ENCODE measurements around the gene SEC16B.
A peak's percentile ranks its signal among the peaks of the same experiment; 100 is the strongest.

SEC16B gene

GRCh38 chr1:177937931-177938330, 31.9 kb downstream of the SEC16B start:
- no peak for DNase-seq (ENCODE audit: low spot score)

GRCh38 chr1:177937174-177937770, 32.6 kb downstream of the SEC16B start:
- DNase-seq (ENCODE audit: low spot score): no peak

GRCh38 chr1:177935638-177936415, 34.0 kb downstream of the SEC16B start:
- DNase-seq (ENCODE audit: low spot score): no peak

GRCh38 chr1:177934927-177935326, 34.9 kb downstream of the SEC16B start:
- no peak for DNase-seq (ENCODE audit: low spot score)

- no peak for DNase-seq (ENCODE audit: low spot score)
Measured at GRCh38 chr1:177934461-177934860, 35.4 kb downstream of the SEC16B start.

GRCh38 chr1:177933881-177934280, 36.0 kb downstream of the SEC16B start:
- DNase-seq (ENCODE audit: low spot score): no peak

- DNase-seq (ENCODE audit: low spot score): no peak
Measured at GRCh38 chr1:177932123-177932522, 37.7 kb downstream of the SEC16B start.

GRCh38 chr1:177928952-177929351, 40.9 kb downstream of the SEC16B start:
- no peak for DNase-seq (ENCODE audit: low spot score)

- peak; percentile 39 for DNase-seq (ENCODE audit: low spot score)
Measured at GRCh38 chr1:177928194-177928593, 41.7 kb downstream of the SEC16B start.

GRCh38 chr1:177927021-177927596, 42.7 kb downstream of the SEC16B start:
- no peak for DNase-seq (ENCODE audit: low spot score)

- no peak for DNase-seq (ENCODE audit: low spot score)
Measured at GRCh38 chr1:177926201-177926600, 43.7 kb downstream of the SEC16B start.

GRCh38 chr1:177925006-177925405, 44.9 kb downstream of the SEC16B start:
- no peak for DNase-seq (ENCODE audit: low spot score)

GRCh38 chr1:177923441-177923840, 46.4 kb downstream of the SEC16B start:
- no peak for DNase-seq (ENCODE audit: low spot score)

GRCh38 chr1:177922209-177922608, 47.6 kb downstream of the SEC16B start:
- no peak for DNase-seq (ENCODE audit: low spot score)

GRCh38 chr1:177921590-177921989, 48.3 kb downstream of the SEC16B start:
- DNase-seq (ENCODE audit: low spot score): no peak

- DNase-seq (ENCODE audit: low spot score): no peak
Measured at GRCh38 chr1:177920091-177920490, 49.8 kb downstream of the SEC16B start.

GRCh38 chr1:177915641-177916040, 54.2 kb downstream of the SEC16B start:
- DNase-seq (ENCODE audit: low spot score): no peak

- no peak for DNase-seq (ENCODE audit: low spot score)
Measured at GRCh38 chr1:177914603-177915002, 55.3 kb downstream of the SEC16B start.

GRCh38 chr1:177913762-177914540, 55.9 kb downstream of the SEC16B start:
- DNase-seq (ENCODE audit: low spot score): peak; percentile 61

GRCh38 chr1:177912991-177913390, 56.9 kb downstream of the SEC16B start:
- no peak for DNase-seq (ENCODE audit: low spot score)

GRCh38 chr1:177909416-177909815, 60.4 kb downstream of the SEC16B start:
- DNase-seq (ENCODE audit: low spot score): no peak

- DNase-seq (ENCODE audit: low spot score): no peak
Measured at GRCh38 chr1:177907000-177907399, 62.9 kb downstream of the SEC16B start.

GRCh38 chr1:177905686-177906085, 64.2 kb downstream of the SEC16B start:
- DNase-seq (ENCODE audit: low spot score): no peak

Data from iPS-NIHi11 (cell line).